ENCODE results near the gene TMEM59.

GRCh38 chr1:54099061-54099610 is 46.1 kb upstream of the TMEM59 start:
- TF ChIP-seq, protein P1, sequence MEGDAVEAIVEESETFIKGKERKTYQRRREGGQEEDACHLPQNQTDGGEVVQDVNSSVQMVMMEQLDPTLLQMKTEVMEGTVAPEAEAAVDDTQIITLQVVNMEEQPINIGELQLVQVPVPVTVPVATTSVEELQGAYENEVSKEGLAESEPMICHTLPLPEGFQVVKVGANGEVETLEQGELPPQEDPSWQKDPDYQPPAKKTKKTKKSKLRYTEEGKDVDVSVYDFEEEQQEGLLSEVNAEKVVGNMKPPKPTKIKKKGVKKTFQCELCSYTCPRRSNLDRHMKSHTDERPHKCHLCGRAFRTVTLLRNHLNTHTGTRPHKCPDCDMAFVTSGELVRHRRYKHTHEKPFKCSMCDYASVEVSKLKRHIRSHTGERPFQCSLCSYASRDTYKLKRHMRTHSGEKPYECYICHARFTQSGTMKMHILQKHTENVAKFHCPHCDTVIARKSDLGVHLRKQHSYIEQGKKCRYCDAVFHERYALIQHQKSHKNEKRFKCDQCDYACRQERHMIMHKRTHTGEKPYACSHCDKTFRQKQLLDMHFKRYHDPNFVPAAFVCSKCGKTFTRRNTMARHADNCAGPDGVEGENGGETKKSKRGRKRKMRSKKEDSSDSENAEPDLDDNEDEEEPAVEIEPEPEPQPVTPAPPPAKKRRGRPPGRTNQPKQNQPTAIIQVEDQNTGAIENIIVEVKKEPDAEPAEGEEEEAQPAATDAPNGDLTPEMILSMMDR (IDR thresholded peaks at IDR 0.05; ENCODE audit: low read depth, low read length, poor library complexity, severe bottlenecking): no peak
- TF ChIP-seq EZH2phosphoT487 (IDR thresholded peaks at IDR 0.05; ENCODE audit: borderline replicate concordance, low read length): no peak
